K562 (cell line): ENCODE results near the gene TOMM22. TPM values are rescaled to one million over a fixed set of nuclear protein-coding genes. Genes with fewer than 3 reads are reported as not detected.

ENCODE experiments used
- CBFA2T2 ChIP-seq: fragments of 450-650 bp; conservative IDR thresholded peaks from 2 replicates; pipeline ENCODE4 v1.6.1; 2017; ENCODE audit warnings: mild to moderate bottlenecking
- CREB1 ChIP-seq, 2 experiments: sonication (generic) in 1 of 2; formaldehyde crosslinking in 1 of 2; IDR thresholded peaks; 2 replicates each; pipeline versions ENCODE4 v1.6.1 to v1.8.0; 2012 to 2022; ENCODE audit warnings: inconsistent platforms in 1 of 2, mild to moderate bottlenecking in 1 of 2, missing genetic modification reagents in 1 of 2, moderate library complexity in 1 of 2
- FOXJ3 ChIP-seq: sonication (generic); formaldehyde crosslinking; IDR thresholded peaks from 2 replicates; pipeline ENCODE4 v1.4.0; 2020; ENCODE audit warnings: mild to moderate bottlenecking, missing genetic modification reagents
- MBD2 ChIP-seq: sonication (generic); IDR thresholded peaks from 2 replicates; pipeline ENCODE4 v1.6.1; 2016; ENCODE audit warnings: low read depth, borderline replicate concordance
- MCM3 ChIP-seq: fragments of 450-650 bp; IDR thresholded peaks from 2 replicates; pipeline ENCODE4 v1.6.1; 2016
- MTA3 ChIP-seq: fragments of 450-650 bp; formaldehyde crosslinking; IDR thresholded peaks from 2 replicates; pipeline ENCODE4 v1.6.1; 2017; ENCODE audit warnings: mild to moderate bottlenecking, borderline replicate concordance
- NCOR1 ChIP-seq: fragments of 450-650 bp; IDR thresholded peaks from 2 replicates; pipeline ENCODE4 v1.6.1; 2016; ENCODE audit warnings: mild to moderate bottlenecking, moderate library complexity
- POLR2B ChIP-seq: fragments of 450-650 bp; IDR thresholded peaks from 2 replicates; pipeline ENCODE4 v1.6.1; 2018; ENCODE audit warnings: low read depth; ENCODE audit not compliant: partially characterized antibody
- PTBP1 ChIP-seq: fragments of 200-400 bp; formaldehyde crosslinking; IDR thresholded peaks from 2 replicates; pipeline ENCODE4 v1.6.1; 2017; ENCODE audit warnings: low read depth, low read length
- SUPT5H ChIP-seq: fragments of 450-650 bp; IDR thresholded peaks from 2 replicates; pipeline ENCODE4 v1.6.1; 2016
- TAF9B ChIP-seq: fragments of 450-650 bp; IDR thresholded peaks from 2 replicates; pipeline ENCODE4 v1.6.1; 2018; ENCODE audit warnings: mild to moderate bottlenecking; ENCODE audit not compliant: partially characterized antibody
- TAL1 ChIP-seq: fragments of 450-650 bp; IDR thresholded peaks from 2 replicates; pipeline ENCODE4 v1.6.1; 2016; ENCODE audit warnings: mild to moderate bottlenecking
- TCF3 ChIP-seq: sonication (generic); formaldehyde crosslinking; IDR thresholded peaks from 2 replicates; pipeline ENCODE4 v1.4.0; 2020; ENCODE audit warnings: mild to moderate bottlenecking, missing genetic modification reagents
- ZKSCAN1 ChIP-seq: fragments of 150-350 bp; IDR thresholded peaks from 2 replicates; pipeline ENCODE4 v1.6.1; 2016; ENCODE audit warnings: low read depth, low read length
- ZNF445 ChIP-seq: fragments of 250-450 bp; sonication (Bioruptor Pico); IDR thresholded peaks from 2 replicates; pipeline ENCODE4 v1.4.0; 2020; ENCODE audit warnings: low read depth, mild to moderate bottlenecking, moderate library complexity
- polyA plus RNA-seq, 8 experiments: library from polyadenylated mRNA; depleted of rRNA in 4 of 8; stranded (reverse) in 5 of 8; unstranded in 3 of 8; fragments of >200 nt; fragmentation: Nextera tagmentation in 2 of 8; fragmentation: Illumina TruSeq in 1 of 8; extraction: Ambion mirVana in 2 of 8; extraction: Trizol in 1 of 8; gene quantifications; 2 replicates each; pipeline versions ENCODE4 v1.2.1 to v1.2.3, GENCODE V29; 2011 to 2014; ENCODE audit warnings: inconsistent platforms in 1 of 8, missing spikeins in 1 of 8
- total RNA-seq, 7 experiments: library from RNA; depleted of rRNA in 6 of 7; stranded (reverse); fragments of >200 nt in 6 of 7; fragmentation: Illumina TruSeq in 2 of 7; extraction: Trizol in 2 of 7; gene quantifications; 2 replicates each; pipeline versions ENCODE4 v1.2.1 to v1.2.3, GENCODE V29; 2011 to 2021; ENCODE audit warnings: low replicate concordance in 1 of 7
- TF ChIP-seq, protein P1 (sequence below): fragments of 250-450 bp; sonication (Bioruptor Pico); IDR thresholded peaks from 2 replicates; pipeline ENCODE4 v1.5.1; 2021; ENCODE audit warnings: mild to moderate bottlenecking
- TF ChIP-seq, protein P2 (sequence below), 3 experiments: IDR thresholded peaks in 2 of 3; conservative IDR thresholded peaks in 1 of 3; 2 replicates each; pipeline ENCODE4 v1.5.1; 2011 to 2012; ENCODE audit warnings: low read length in 3 of 3, mild to moderate bottlenecking in 3 of 3, control low read depth in 2 of 3, improper control_type of control experiment in 1 of 3, inconsistent platforms in 1 of 3, low read depth in 1 of 3, mixed read lengths in 1 of 3, moderate library complexity in 1 of 3; ENCODE audit not compliant: insufficient read depth in 2 of 3
- TF ChIP-seq, protein P3 (sequence below): fragments of 250-450 bp; sonication (Bioruptor Pico); IDR thresholded peaks from 2 replicates; pipeline ENCODE4 v1.8.0; 2022; ENCODE audit warnings: moderate library complexity, mild to moderate bottlenecking, inconsistent platforms
- TF ChIP-seq, protein P4 (sequence below): IDR thresholded peaks from 3 replicates; pipeline ENCODE4 v1.6.1; 2011; ENCODE audit warnings: borderline replicate concordance, mild to moderate bottlenecking; ENCODE audit not compliant: insufficient read length, insufficient read depth
- TF ChIP-seq, protein P5 (sequence below): fragments of 450-650 bp; IDR thresholded peaks from 2 replicates; pipeline ENCODE4 v1.7.1; 2018; ENCODE audit warnings: mild to moderate bottlenecking, low read depth; ENCODE audit not compliant: partially characterized antibody

TOMM22 gene
- total and polyA plus RNA-seq, 9 of the 15 experiments (the other 6 are each of a cell fraction or from before 2014, with no cell fraction given): 25.8 to 108 (median 73.8) TPM

DNA sequence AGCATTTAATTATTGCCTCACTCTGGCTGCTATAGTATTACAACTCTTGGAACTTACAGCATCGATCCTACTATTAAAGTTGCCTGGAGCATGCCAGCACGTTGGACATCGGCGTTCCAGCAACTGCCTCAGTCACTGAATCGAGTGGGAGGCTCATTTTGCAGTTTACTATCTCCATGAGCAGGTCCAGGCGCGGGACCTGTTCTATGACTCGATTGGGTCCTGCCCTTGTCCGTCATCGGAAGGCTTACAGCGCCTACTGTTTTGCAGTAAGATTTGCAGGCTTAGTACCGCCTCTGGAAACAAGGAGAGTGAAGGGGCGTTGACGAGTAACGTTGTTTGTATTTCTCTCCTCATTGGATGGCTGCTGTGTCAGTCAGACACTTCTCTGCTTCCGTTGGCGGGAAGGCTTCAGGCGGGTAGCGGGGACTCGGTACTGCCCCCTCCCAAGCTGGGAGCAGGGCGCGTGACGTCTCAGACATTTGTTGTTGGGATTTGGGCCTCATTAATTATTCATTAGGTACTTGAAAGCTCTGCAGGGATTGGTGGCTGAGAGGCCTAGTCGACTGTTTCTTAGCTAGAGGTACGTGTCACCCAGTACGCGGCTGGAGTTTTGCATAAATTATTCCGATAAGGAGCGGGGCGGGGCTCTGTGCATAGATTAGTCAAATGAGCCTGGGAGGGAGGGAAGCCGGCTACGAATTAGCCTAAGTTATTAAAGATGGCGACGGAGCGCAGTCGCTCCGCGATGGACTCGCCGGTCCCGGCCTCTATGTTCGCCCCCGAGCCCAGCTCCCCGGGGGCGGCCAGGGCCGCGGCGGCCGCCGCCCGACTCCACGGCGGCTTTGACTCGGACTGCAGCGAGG, 23.7 kb downstream of the TOMM22 start, which contains the start of gene GTPBP1 (continued):
- no peak for TF ChIP-seq ZNF445 (CRISPR knock-in tag)
- TF ChIP-seq, protein P1, sequence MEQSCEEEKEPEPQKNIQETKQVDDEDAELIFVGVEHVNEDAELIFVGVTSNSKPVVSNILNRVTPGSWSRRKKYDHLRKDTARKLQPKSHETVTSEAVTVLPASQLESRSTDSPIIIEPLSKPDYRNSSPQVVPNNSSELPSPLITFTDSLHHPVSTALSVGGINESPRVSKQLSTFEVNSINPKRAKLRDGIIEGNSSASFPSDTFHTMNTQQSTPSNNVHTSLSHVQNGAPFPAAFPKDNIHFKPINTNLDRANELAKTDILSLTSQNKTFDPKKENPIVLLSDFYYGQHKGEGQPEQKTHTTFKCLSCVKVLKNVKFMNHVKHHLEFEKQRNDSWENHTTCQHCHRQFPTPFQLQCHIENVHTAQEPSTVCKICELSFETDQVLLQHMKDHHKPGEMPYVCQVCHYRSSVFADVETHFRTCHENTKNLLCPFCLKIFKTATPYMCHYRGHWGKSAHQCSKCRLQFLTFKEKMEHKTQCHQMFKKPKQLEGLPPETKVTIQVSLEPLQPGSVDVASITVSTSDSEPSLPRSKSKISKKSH (CRISPR knock-in tag): no peak
- TF ChIP-seq NCOR1: peak; percentile 49
- no peak for TF ChIP-seq MCM3
- TF ChIP-seq, protein P2, sequence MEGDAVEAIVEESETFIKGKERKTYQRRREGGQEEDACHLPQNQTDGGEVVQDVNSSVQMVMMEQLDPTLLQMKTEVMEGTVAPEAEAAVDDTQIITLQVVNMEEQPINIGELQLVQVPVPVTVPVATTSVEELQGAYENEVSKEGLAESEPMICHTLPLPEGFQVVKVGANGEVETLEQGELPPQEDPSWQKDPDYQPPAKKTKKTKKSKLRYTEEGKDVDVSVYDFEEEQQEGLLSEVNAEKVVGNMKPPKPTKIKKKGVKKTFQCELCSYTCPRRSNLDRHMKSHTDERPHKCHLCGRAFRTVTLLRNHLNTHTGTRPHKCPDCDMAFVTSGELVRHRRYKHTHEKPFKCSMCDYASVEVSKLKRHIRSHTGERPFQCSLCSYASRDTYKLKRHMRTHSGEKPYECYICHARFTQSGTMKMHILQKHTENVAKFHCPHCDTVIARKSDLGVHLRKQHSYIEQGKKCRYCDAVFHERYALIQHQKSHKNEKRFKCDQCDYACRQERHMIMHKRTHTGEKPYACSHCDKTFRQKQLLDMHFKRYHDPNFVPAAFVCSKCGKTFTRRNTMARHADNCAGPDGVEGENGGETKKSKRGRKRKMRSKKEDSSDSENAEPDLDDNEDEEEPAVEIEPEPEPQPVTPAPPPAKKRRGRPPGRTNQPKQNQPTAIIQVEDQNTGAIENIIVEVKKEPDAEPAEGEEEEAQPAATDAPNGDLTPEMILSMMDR (IDR thresholded peaks at IDR 0.05 in 2 of 3, conservative IDR thresholded peaks at IDR 0.05 in 1 of 3; ENCODE audit: insufficient read depth in 2 of 3, low read depth in 1 of 3, low read length in 3 of 3): peak in 1 of 3 experiments; percentile 17; a peak in 2 of 6 replicates
- TF ChIP-seq, protein P3, sequence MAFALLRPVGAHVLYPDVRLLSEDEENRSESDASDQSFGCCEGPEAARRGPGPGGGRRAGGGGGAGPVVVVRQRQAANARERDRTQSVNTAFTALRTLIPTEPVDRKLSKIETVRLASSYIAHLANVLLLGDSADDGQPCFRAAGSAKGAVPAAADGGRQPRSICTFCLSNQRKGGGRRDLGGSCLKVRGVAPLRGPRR (CRISPR knock-in tag): no peak
- peak; percentile 54 for TF ChIP-seq TAF9B
- TF ChIP-seq ZKSCAN1: no peak
- peak; percentile 85 for TF ChIP-seq CREB1 (IDR thresholded peaks at IDR 0.05)
- TF ChIP-seq CREB1 (CRISPR knock-in tag; IDR thresholded peaks at IDR 0.05): peak; percentile 92
- TF ChIP-seq, protein P4, sequence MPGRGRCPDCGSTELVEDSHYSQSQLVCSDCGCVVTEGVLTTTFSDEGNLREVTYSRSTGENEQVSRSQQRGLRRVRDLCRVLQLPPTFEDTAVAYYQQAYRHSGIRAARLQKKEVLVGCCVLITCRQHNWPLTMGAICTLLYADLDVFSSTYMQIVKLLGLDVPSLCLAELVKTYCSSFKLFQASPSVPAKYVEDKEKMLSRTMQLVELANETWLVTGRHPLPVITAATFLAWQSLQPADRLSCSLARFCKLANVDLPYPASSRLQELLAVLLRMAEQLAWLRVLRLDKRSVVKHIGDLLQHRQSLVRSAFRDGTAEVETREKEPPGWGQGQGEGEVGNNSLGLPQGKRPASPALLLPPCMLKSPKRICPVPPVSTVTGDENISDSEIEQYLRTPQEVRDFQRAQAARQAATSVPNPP: no peak
- TF ChIP-seq, protein P5, sequence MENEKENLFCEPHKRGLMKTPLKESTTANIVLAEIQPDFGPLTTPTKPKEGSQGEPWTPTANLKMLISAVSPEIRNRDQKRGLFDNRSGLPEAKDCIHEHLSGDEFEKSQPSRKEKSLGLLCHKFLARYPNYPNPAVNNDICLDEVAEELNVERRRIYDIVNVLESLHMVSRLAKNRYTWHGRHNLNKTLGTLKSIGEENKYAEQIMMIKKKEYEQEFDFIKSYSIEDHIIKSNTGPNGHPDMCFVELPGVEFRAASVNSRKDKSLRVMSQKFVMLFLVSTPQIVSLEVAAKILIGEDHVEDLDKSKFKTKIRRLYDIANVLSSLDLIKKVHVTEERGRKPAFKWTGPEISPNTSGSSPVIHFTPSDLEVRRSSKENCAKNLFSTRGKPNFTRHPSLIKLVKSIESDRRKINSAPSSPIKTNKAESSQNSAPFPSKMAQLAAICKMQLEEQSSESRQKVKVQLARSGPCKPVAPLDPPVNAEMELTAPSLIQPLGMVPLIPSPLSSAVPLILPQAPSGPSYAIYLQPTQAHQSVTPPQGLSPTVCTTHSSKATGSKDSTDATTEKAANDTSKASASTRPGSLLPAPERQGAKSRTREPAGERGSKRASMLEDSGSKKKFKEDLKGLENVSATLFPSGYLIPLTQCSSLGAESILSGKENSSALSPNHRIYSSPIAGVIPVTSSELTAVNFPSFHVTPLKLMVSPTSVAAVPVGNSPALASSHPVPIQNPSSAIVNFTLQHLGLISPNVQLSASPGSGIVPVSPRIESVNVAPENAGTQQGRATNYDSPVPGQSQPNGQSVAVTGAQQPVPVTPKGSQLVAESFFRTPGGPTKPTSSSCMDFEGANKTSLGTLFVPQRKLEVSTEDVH: peak; percentile 92
- TF ChIP-seq MBD2: peak; percentile 83
- no peak for TF ChIP-seq PTBP1
- no peak for TF ChIP-seq FOXJ3 (CRISPR knock-in tag)
- no peak; the same call in 1 of the 2 replicates for TF ChIP-seq CBFA2T2
- peak; percentile 33; the same call in 1 of the 2 replicates for TF ChIP-seq TAL1
- TF ChIP-seq SUPT5H: peak; percentile 78
- peak; percentile 66 for TF ChIP-seq POLR2B
- peak; percentile 66; the same call in 1 of the 2 replicates for TF ChIP-seq MTA3
- peak; percentile 58 for TF ChIP-seq TCF3 (CRISPR knock-in tag)
